T-helper 1 cell (primary cell): ENCODE data around the gene HGD.

Source experiments
- DNase-seq, 5 donors: peaks; one replicate each; pipeline ENCODE4 v3.0.0-alpha.2; 2012 to 2020
- total RNA-seq, 4 donors: gene quantifications; one replicate each; lab custom pipeline; 2026; lab: John Stamatoyannopoulos, UW

Gene HGD
- total RNA-seq, result 0.24 to 1.4 (median 1.2) reads per million in 4 donors

DNA sequence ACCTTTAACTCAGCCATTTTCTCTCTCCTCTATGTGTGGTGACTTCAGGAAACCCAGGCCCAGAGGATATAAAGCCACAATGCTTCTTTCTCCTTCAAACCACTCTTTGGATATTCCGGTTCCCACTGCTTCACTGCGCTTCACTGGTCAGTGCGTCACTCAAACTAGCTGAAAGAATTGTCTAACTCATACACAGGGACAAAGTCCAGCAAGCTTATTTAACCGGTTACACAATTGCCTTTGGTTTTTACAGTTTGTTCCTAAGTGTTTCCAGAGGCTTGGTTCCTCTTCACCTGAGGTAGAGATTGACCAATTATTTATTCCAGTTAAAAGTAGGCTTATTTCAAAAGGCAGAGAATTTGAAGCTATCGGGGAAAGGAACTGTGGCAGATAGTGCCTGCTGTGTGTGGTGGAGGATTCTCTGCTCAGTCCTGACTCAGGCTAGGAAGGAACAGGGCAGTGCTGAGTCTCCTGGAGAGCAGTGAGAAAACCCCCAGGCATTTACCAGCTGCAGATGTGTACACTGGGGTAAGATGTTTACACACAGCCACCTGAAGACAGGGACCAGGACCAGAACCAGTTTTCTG lies at the start of gene HGD:
Gene HGD, minus strand, starts transcription at position 145 of the 587 bp plus-strand sequence. Its CDS starts 128 bp downstream, at position 17.
- DNase-seq, result no peak

GRCh38 chr3:120730576-120731542 lies 48.8 kb upstream of the HGD start:
- DNase-seq, result no peak

GRCh38 chr3:120726791-120727190 lies 44.8 kb upstream of the HGD start:
- DNase-seq, result no peak

- peak; percentile 31 to 70 (median 52) for DNase-seq
Measured at GRCh38 chr3:120719167-120719834, 37.3 kb upstream of the HGD start.

- DNase-seq, result no peak
Measured at GRCh38 chr3:120713262-120713661, 31.2 kb upstream of the HGD start.

GRCh38 chr3:120710369-120710768 lies 28.3 kb upstream of the HGD start:
- no peak for DNase-seq

DNA sequence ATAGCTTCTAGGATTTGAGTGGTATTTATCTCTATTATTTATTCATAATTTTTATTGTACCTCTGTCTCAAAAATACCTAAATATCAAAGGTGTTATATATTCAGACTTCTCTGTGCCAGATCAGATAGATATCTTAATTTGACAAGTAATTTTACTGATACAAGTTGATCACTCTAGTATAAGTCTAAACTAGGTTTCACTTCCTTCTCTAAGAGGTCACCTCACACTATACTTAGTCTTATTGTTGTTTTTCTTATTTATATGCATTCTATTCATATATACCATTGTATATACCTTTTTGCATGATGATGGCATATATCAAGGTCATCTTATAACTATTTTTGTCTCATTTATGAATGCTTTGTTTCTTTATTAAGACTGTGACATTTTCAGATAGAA lies 26.4 kb upstream of the HGD start:
- no peak for DNase-seq

DNA sequence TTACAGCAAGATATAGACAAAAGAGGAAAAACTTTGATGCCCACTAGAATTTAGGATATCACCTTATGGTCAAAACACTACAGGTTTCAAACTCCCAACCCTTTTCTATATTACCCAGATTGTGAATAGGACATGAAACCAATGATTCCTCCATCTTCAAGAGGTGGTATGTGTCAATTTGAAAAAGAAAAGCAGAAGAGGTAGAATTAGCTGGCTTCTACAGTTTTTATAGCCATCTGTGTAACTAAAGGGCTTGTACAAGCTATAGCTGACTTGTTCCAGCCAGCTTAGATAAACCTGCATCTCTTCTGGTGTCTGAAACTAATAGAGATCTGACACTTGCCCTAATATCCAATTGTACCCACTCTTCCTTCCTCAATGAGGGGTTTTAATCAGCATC lies 24.9 kb upstream of the HGD start:
- no peak for DNase-seq

DNA sequence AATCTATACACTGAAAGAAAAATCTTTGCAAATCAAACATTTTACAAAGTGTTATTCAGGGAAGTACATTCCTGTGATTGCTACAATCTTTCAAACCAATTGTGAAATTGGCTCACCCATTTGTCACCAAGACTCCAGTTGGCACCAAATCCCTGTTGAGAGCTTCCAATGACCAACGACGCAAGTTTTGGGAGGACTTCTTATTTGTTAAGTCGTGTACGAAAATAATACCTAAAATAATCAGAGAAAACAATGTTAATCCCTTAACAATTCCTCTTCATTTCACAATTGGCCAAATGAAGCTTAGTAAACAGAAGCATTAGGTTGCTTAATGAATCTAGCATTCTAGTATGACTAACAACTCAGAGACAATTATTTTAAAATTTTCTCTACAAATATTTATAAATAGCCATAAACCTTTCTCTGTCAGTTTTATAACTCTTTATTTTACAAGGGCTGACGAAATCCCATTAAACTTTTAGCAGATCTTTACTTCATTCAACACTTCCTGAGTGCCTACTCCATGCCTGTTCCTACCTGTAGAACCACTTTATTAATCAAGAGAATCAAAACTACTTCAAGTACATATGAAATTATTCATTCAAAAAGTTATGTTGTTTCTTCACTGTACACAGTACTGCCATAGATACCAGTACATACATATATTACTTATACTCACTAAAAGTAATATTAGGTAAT lies 24.0 kb upstream of the HGD start:
- DNase-seq, result no peak

- DNase-seq, result no peak
Measured at GRCh38 chr3:120699333-120699732, 17.3 kb upstream of the HGD start.

DNA sequence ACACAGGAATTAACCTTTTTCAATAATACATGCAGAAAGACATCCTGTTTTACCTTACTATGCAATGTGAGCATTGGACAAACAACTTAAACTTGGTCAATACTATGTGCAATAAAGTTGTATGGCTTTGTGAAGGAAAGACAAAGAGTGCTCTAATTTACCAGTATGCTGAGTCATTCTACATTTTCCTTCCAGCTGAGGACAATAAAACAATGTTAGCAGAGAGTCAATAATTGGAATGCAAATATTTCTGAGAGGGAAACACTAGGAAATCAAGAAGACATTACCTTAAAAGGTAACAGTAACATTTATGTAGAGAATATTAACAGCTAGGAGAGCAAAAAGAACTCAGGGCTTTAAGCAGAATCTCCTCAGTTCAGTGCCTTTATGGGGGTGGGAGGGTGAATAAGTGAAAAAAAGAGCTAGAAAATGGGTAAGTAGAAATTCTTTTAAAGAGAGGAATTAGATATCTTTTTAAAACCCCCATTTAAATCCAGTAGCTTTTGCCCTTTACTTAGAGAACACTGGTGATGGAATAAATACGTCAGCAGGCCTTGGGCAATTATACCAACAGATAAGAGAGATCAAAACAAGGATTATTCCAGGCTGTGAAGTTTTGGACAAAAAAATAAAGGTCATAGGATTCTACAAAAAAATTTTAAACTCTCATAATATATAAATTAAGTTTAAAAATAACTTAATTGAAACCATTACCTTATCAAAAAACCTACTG lies 11.6 kb upstream of the HGD start:
- DNase-seq, result no peak

DNA sequence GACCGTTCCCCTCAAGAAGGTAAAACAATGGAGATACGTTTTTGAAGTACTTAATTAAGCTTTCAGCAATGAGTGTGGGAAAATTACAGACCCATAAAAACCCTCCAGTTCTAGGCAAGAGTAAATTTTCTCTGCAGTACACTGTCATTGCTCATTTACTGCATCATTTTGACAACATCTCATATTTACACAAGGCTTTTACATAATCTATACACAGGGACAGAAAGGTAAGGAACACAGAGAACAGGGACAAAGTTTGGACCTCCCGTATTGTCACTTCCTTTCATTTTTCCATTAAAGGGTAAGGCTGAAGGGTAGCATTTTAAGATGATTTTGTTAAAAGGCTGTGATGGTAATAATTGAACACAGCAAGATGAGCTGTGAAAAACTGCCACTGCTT lies 7.4 kb upstream of the HGD start:
- no peak for DNase-seq

DNA sequence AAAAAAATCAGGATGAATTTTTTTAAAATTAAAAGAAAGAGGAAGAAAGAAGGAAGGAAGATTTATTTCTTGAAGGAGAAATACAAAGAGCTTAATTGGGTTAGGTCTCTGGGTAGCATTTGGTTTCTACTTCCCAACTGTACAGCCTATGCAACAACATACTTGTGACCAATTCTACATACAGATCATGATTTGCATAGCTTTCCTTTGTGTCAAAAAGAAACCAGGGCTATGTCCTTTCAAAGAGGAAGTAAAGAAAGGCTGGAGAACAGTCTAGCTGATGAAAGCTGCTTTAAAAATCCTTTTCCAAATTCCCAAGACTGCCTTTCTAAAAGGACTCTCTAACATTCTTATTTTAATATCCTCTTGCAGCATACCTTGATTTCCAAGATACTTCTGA lies 6.1 kb upstream of the HGD start:
- no peak for DNase-seq

DNA sequence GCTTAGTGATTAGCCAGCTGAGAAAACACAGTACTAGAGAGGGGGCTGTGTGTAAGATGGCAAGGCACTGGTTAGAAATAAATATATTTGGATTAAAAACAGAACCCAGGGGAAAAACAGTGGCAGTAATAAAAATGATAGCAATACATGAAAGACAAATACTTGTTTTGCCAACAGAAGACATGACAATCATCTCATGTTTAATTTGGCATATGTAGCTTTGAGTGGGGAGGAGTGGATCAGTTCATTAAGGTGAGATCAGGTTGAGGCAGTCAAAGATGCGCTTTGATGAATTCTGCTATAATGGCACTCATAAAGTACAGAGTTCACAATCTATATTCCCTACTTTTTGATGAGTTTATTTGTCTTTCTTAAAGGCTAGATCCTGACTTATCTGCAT lies 3.4 kb upstream of the HGD start:
- DNase-seq, result no peak

DNA sequence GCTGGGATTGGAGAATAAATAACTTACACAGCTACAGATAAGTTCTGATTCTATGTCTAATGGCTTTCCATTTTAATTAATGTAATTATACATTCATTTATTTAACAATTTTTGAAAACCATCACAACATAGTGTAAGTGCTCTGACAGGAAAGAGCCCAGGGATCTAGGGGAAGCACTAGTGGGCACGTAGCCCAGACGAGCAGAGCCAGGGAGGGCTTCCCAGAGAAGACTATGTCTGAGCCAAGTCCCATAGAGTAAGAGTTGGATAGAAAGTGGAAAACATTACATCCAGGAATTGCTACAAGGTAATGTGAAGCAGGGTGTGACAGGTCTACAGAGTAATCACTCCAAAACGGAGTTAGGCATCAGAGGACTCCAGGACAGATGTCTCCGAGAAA lies 2.9 kb upstream of the HGD start:
- no peak for DNase-seq

- DNase-seq, result no peak
Measured at GRCh38 chr3:120683671-120684301, 1.7 kb upstream of the HGD start.

GRCh38 chr3:120683213-120683612 lies 1.2 kb upstream of the HGD start:
- no peak for DNase-seq

DNA sequence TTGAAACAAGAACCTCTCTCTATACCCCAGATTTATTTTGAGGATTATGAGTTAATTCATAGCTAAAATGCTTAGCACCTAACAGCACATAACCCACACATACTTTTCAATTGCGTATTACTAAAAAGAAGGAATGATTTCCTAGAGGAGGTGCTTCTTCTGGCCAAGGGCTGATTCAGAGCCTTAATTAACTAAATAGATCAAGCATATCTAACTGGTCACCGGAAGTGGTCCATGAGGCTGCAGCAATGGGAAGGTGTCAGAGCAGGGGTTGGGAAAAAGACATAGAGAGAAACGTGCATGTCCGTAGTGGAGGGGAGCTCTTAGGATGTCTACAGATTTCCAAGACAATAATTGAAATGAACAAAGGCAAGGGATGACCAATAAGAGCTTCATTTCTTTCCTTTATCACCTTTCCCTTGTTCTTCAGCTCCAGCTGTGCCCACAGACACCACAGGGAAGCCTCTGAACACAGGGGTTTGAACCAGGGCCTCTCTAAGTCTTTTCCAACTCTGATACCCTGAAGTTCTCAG lies 467 bp downstream of the HGD start:
- DNase-seq, result no peak

GRCh38 chr3:120681018-120681417 lies 1.0 kb downstream of the HGD start:
- DNase-seq, result no peak

DNA sequence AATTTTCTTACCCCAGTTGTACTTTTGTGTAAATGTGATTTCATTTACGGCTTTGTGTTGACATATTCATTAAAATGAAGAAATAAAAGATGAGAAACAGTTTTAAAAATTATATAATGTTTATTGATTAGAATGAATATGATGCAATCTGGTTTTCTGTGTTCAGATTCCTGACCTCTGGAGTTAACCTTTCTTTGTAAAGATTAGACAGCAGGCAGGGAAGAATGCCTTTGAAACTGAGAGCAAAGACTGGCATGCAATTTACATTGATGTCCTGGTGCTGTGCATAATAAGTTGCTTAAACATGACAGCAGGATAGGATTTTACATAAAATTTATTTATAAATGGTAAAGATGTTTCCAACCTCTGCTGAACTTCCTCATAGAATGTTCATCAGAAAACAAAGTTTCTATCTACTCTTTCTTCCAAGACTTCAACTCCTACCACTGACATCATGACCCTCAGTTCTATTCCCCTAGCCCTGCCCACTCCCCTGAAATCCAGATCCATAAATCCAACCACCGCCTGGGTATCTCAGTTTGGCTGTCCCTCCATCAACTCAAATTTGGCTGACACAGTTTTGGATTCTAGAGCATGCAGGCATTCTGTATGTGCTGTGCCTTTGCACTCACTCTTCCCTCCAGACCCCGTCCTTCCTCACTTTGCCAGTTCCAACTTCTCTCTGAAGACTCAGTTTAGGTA lies 1.7 kb downstream of the HGD start:
- DNase-seq, result no peak

GRCh38 chr3:120678984-120679383 lies 3.1 kb downstream of the HGD start:
- DNase-seq, result no peak
